SJCRH30 (cell line): ENCODE measurements around the gene DCTN4. TPM values are rescaled to one million over a fixed set of nuclear protein-coding genes. Genes with fewer than 3 reads are reported as not detected.

Experiments
- DNase-seq, 2 experiments: peaks; one replicate each; pipeline ENCODE4 v3.0.0-alpha.2; 2015 to 2020
- H3K27ac ChIP-seq: fragments of 250-450 bp; sonication (Bioruptor Pico); 2 replicates; pipeline ENCODE4 v1.5.1; 2020; ENCODE audit warnings: mild to moderate bottlenecking, moderate library complexity
- H3K27me3 ChIP-seq: fragments of 250-450 bp; sonication (Bioruptor Pico); 2 replicates; pipeline ENCODE4 v1.5.1; 2020; ENCODE audit warnings: mild to moderate bottlenecking, moderate library complexity
- H3K36me3 ChIP-seq: fragments of 250-450 bp; sonication (Bioruptor Pico); 2 replicates; pipeline ENCODE4 v1.5.1; 2020; ENCODE audit warnings: mild to moderate bottlenecking, moderate library complexity
- H3K4me1 ChIP-seq: fragments of 250-450 bp; sonication (Bioruptor Pico); 2 replicates; pipeline ENCODE4 v1.5.1; 2020; ENCODE audit warnings: mild to moderate bottlenecking, moderate library complexity
- H3K4me3 ChIP-seq: fragments of 250-450 bp; sonication (Bioruptor Pico); 2 replicates; pipeline ENCODE4 v1.5.1; 2020; ENCODE audit warnings: mild to moderate bottlenecking, moderate library complexity
- H3K9me3 ChIP-seq: fragments of 250-450 bp; sonication (Bioruptor Pico); replicated peaks from 2 replicates; pipeline ENCODE4 v1.5.1; 2020; ENCODE audit warnings: mild to moderate bottlenecking, moderate library complexity
- total RNA-seq: library from RNA; depleted of rRNA; stranded (reverse); fragments of >200 nt; shearing (Covaris generic); gene quantifications from 2 replicates; pipeline ENCODE4 v1.2.3, GENCODE V29; 2014

The DCTN4 gene
- total RNA-seq, 1 experiment from 2014 or later, result 47.8 TPM

- no peaks in the 10 kb centered on the region for H3K4me1 ChIP-seq
- no peak for DNase-seq
- H3K27me3 ChIP-seq, result no peaks in the 10 kb centered on the region
- no peak overlapping the region for H3K27ac ChIP-seq
- H3K4me3 ChIP-seq, result no peak overlapping the region
- H3K9me3 ChIP-seq, result peaks cover 7% of the 10 kb centered on the region
- peaks cover 44% of the 10 kb centered on the region for H3K36me3 ChIP-seq
Measured at GRCh38 chr5:150738862-150739261, 20.0 kb downstream of the DCTN4 start.

- peak in 1 of 2 experiments; percentile 9 for DNase-seq
- Histone ChIP-seq H3K9me3 (peaks cover 7% of the 10 kb centered on the region), H3K4me3 (no peak overlapping the region), H3K4me1 (no peaks in the 10 kb centered on the region), H3K27ac (no peak overlapping the region), H3K27me3 (no peaks in the 10 kb centered on the region), H3K36me3 (peaks cover 39% of the 10 kb centered on the region)
Measured at GRCh38 chr5:150734579-150735384, 24.0 kb downstream of the DCTN4 start.

- Histone ChIP-seq H3K27me3 (no peaks in the 10 kb centered on the region), H3K27ac (no peak overlapping the region), H3K4me1 (no peaks in the 10 kb centered on the region), H3K4me3 (no peak overlapping the region), H3K9me3 (peaks cover 7% of the 10 kb centered on the region), H3K36me3 (peaks cover 54% of the 10 kb centered on the region)
- DNase-seq, result no peak
Measured at GRCh38 chr5:150731669-150732242, 27.1 kb downstream of the DCTN4 start.

GRCh38 chr5:150729859-150730258, 29.0 kb downstream of the DCTN4 start:
- Histone ChIP-seq H3K27me3 (no peaks in the 10 kb centered on the region), H3K27ac (no peak overlapping the region), H3K9me3 (no peaks in the 10 kb centered on the region), H3K4me3 (no peak overlapping the region), H3K4me1 (no peaks in the 10 kb centered on the region), H3K36me3 (peaks cover 58% of the 10 kb centered on the region)
- DNase-seq, result no peak

GRCh38 chr5:150723845-150724244, 35.0 kb downstream of the DCTN4 start:
- H3K36me3 ChIP-seq, result peaks cover 79% of the 10 kb centered on the region

GRCh38 chr5:150710165-150710564, 48.7 kb downstream of the DCTN4 start:
- Histone ChIP-seq H3K4me1 (no peaks in the 10 kb centered on the region), H3K27ac (no peak overlapping the region), H3K36me3 (peaks cover 52% of the 10 kb centered on the region), H3K9me3 (no peaks in the 10 kb centered on the region), H3K4me3 (no peak overlapping the region), H3K27me3 (no peaks in the 10 kb centered on the region)
- DNase-seq, result peak in 1 of 2 experiments; percentile 18

More at GRCh38 chr5:150723845-150724244, 35.0 kb downstream of the DCTN4 start:
- H3K9me3 ChIP-seq, result no peaks in the 10 kb centered on the region
- H3K4me1 ChIP-seq, result no peaks in the 10 kb centered on the region
- no peaks in the 10 kb centered on the region for H3K27me3 ChIP-seq
- DNase-seq, result no peak
- H3K27ac ChIP-seq, result no peak overlapping the region
- H3K4me3 ChIP-seq, result no peak overlapping the region

- H3K4me3 ChIP-seq, result no peak overlapping the region
- no peaks in the 10 kb centered on the region for H3K27me3 ChIP-seq
- H3K27ac ChIP-seq, result no peak overlapping the region
- no peaks in the 10 kb centered on the region for H3K4me1 ChIP-seq
- no peaks in the 10 kb centered on the region for H3K9me3 ChIP-seq
- DNase-seq, result no peak
- H3K36me3 ChIP-seq, result peaks cover 34% of the 10 kb centered on the region
Measured at GRCh38 chr5:150706776-150707390, 51.9 kb downstream of the DCTN4 start.

- Histone ChIP-seq H3K27ac (no peak overlapping the region), H3K36me3 (peaks cover 12% of the 10 kb centered on the region), H3K27me3 (no peaks in the 10 kb centered on the region), H3K4me3 (no peak overlapping the region), H3K9me3 (no peaks in the 10 kb centered on the region), H3K4me1 (no peaks in the 10 kb centered on the region)
- DNase-seq, result no peak
Measured at GRCh38 chr5:150703762-150704161, 55.1 kb downstream of the DCTN4 start.

GRCh38 chr5:150700594-150701377, 58.0 kb downstream of the DCTN4 start, which contains the start of gene RBM22:
TSS of gene RBM22 (minus strand) at chr5:150701062. CDS start at chr5:150700985, 77 bp downstream.
- Histone ChIP-seq H3K27me3 (no peaks in the 10 kb centered on the region), H3K27ac (peak within 1 kb of the TSS; percentile 80), H3K36me3 (peaks cover 31% of the 10 kb centered on the region), H3K4me3 (peak within 1 kb of the TSS; percentile 96), H3K4me1 (no peaks in the 10 kb centered on the region), H3K9me3 (no peaks in the 10 kb centered on the region)
- peak; percentile 92 to 95 for DNase-seq

GRCh38 chr5:150700246-150700593, 58.6 kb downstream of the DCTN4 start:
- DNase-seq, result no peak
- Histone ChIP-seq H3K4me1 (no peaks in the 10 kb centered on the region), H3K9me3 (no peaks in the 10 kb centered on the region), H3K4me3 (peak overlapping the region; percentile 96), H3K27ac (peak overlapping the region; percentile 80), H3K27me3 (no peaks in the 10 kb centered on the region), H3K36me3 (peaks cover 37% of the 10 kb centered on the region)

- no peaks in the 10 kb centered on the region for H3K4me1 ChIP-seq
- no peak overlapping the region for H3K4me3 ChIP-seq
- H3K9me3 ChIP-seq, result no peaks in the 10 kb centered on the region
- peaks cover 81% of the 10 kb centered on the region for H3K36me3 ChIP-seq
- H3K27ac ChIP-seq, result no peak overlapping the region
- no peaks in the 10 kb centered on the region for H3K27me3 ChIP-seq
- DNase-seq, result no peak
Measured at GRCh38 chr5:150694612-150695011, 64.2 kb downstream of the DCTN4 start.

- Histone ChIP-seq H3K4me1 (no peaks in the 10 kb centered on the region), H3K27ac (no peak overlapping the region), H3K4me3 (no peak overlapping the region), H3K36me3 (peaks cover 65% of the 10 kb centered on the region), H3K27me3 (no peaks in the 10 kb centered on the region), H3K9me3 (no peaks in the 10 kb centered on the region)
- DNase-seq, result no peak
Measured at GRCh38 chr5:150692276-150692675, 66.5 kb downstream of the DCTN4 start.

- DNase-seq, result no peak
- Histone ChIP-seq H3K36me3 (peaks cover 50% of the 10 kb centered on the region), H3K27me3 (no peaks in the 10 kb centered on the region), H3K9me3 (no peaks in the 10 kb centered on the region), H3K27ac (no peak overlapping the region), H3K4me3 (no peak overlapping the region), H3K4me1 (no peaks in the 10 kb centered on the region)
Measured at GRCh38 chr5:150690760-150691159, 68.1 kb downstream of the DCTN4 start.

GRCh38 chr5:150689120-150689519, 69.7 kb downstream of the DCTN4 start:
- Histone ChIP-seq H3K36me3 (peaks cover 34% of the 10 kb centered on the region), H3K27me3 (no peaks in the 10 kb centered on the region), H3K9me3 (no peaks in the 10 kb centered on the region), H3K27ac (no peak overlapping the region), H3K4me1 (no peaks in the 10 kb centered on the region), H3K4me3 (no peak overlapping the region)
- DNase-seq, result no peak

- Histone ChIP-seq H3K9me3 (no peaks in the 10 kb centered on the region), H3K4me3 (no peak overlapping the region), H3K4me1 (peaks cover 6% of the 10 kb centered on the region; the same call in 1 of the 2 replicates), H3K27ac (no peak overlapping the region), H3K36me3 (no peaks in the 10 kb centered on the region), H3K27me3 (no peaks in the 10 kb centered on the region)
- DNase-seq, result no peak
Measured at GRCh38 chr5:150676578-150676977, 82.2 kb downstream of the DCTN4 start.
